ENCODE measurements around the gene N4BP2L2. TPM values are rescaled to one million over a fixed set of nuclear protein-coding genes. Genes with fewer than 3 reads are reported as not detected.

N4BP2L2 gene
- total RNA-seq, 1 donor from 2014 or later: 135 TPM

DNA sequence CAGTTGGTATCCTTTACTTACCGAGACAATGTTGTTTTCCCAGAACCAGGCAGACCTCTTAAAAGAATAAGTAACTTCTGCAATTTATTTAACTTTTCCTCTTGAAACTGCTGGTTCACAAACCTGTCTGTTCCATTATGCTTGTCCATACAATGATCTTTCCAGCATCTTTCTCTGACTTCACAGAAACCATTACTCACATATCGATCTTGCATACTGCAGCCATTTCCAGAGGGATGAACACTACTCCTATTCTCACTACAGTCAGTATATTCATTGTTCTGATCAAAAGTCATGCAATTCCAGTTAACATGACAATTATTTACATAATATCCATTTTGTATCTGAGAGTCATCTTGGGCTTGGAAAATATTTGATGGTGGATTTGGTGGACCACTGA is 2.8 kb downstream of the N4BP2L2 start:
- Histone ChIP-seq H3K4me1 (ENCODE audit: control insufficient read depth in 3 of 3, insufficient read depth in 3 of 3, low read length in 3 of 3) (peaks cover 23 to 41% (median 24%) of the 10 kb centered on the region in 3 donors), H3K4me3 (ENCODE audit: low read length in 3 of 3) (peak overlapping the region; percentile 14 to 51 (median 24)), H3K9ac (ENCODE audit: low read depth in 1 of 3, low read length in 3 of 3) (peak overlapping the region in 2 of 3 donors; percentile 48 to 62), H3K27ac (ENCODE audit: low read depth, low read length) (peak overlapping the region; percentile 88), H3K9me3 (ENCODE audit: control insufficient read depth in 3 of 3, low read length in 3 of 3) (no peaks in the 10 kb centered on the region), H3K27me3 (ENCODE audit: control insufficient read depth in 3 of 3, insufficient read depth in 3 of 3, low read length in 3 of 3) (no peaks in the 10 kb centered on the region), H3K36me3 (ENCODE audit: control insufficient read depth in 3 of 3, insufficient read depth in 3 of 3, low read length in 3 of 3) (peaks cover 7 to 12% (median 11%) of the 10 kb centered on the region in 3 donors)

DNA sequence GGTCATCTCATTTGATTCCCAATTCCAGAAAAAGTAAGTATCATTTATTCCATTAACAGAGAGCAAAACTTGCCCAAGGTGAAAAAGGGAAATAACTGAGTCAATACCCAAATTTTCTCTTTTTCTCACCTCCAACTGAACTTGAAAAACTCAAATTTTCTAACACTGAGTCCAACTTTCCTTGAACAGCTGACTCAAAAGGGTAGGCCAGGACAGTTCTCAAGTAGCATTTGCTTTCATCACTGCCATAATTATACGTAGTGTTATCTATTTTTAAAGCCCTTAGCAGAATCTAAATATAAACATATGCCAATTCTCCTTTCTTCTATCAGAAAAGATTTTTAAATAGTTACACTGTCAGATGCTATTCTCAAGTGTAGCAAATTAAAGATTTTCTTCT is 3.5 kb downstream of the N4BP2L2 start:
- peaks cover 24 to 45% (median 26%) of the 10 kb centered on the region in 3 donors for H3K4me1 ChIP-seq (ENCODE audit: control insufficient read depth in 3 of 3, insufficient read depth in 3 of 3, low read length in 3 of 3)

DNA sequence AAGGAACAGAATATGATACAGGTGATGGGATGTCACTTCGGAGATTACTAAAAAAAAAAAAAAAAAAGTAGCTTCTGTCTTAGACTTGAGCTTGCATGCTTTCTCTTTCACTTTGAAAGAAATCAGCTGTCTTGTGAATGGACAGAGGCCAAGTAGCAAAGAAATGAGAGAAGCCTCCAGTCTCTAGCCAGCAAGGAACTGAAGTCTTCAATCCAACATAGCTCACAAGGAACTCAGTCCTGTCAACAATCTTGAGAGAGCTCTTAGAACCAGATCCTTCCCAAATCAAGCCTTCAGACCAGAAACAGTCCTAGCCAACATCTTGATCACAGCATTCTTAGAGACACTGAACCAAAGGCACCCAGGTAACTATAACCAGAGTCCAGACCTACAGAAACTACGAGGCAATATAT is 7.7 kb downstream of the N4BP2L2 start:
- H3K9ac ChIP-seq (ENCODE audit: low read depth in 1 of 3, low read length in 3 of 3): peak overlapping the region in 1 of 3 donors; percentile 9
- H3K4me3 ChIP-seq (ENCODE audit: low read length in 3 of 3): peak overlapping the region in 2 of 3 donors; percentile 7 to 44
- peak overlapping the region; percentile 64 for H3K27ac ChIP-seq (ENCODE audit: low read depth, low read length)
- H3K4me1 ChIP-seq (ENCODE audit: control insufficient read depth in 3 of 3, insufficient read depth in 3 of 3, low read length in 3 of 3): peaks cover 21 to 48% (median 22%) of the 10 kb centered on the region in 3 donors
- no peaks in the 10 kb centered on the region for H3K27me3 ChIP-seq (ENCODE audit: control insufficient read depth in 3 of 3, insufficient read depth in 3 of 3, low read length in 3 of 3)
- H3K36me3 ChIP-seq (ENCODE audit: control insufficient read depth in 3 of 3, insufficient read depth in 3 of 3, low read length in 3 of 3): peaks cover 2 to 4% (median 3%) of the 10 kb centered on the region in 3 donors
- no peaks in the 10 kb centered on the region for H3K9me3 ChIP-seq (ENCODE audit: control insufficient read depth in 3 of 3, low read length in 3 of 3)

More for the DNA sequence above, 3.5 kb downstream of the N4BP2L2 start:
- H3K9me3 ChIP-seq (ENCODE audit: control insufficient read depth in 3 of 3, low read length in 3 of 3): no peaks in the 10 kb centered on the region
- peak overlapping the region; percentile 14 to 54 (median 51) for H3K4me3 ChIP-seq (ENCODE audit: low read length in 3 of 3)
- peak overlapping the region in 2 of 3 donors; percentile 48 to 62 for H3K9ac ChIP-seq (ENCODE audit: low read depth in 1 of 3, low read length in 3 of 3)
- no peaks in the 10 kb centered on the region for H3K27me3 ChIP-seq (ENCODE audit: control insufficient read depth in 3 of 3, insufficient read depth in 3 of 3, low read length in 3 of 3)
- peaks cover 7 to 12% (median 11%) of the 10 kb centered on the region in 3 donors for H3K36me3 ChIP-seq (ENCODE audit: control insufficient read depth in 3 of 3, insufficient read depth in 3 of 3, low read length in 3 of 3)
- peak overlapping the region; percentile 88 for H3K27ac ChIP-seq (ENCODE audit: low read depth, low read length)

DNA sequence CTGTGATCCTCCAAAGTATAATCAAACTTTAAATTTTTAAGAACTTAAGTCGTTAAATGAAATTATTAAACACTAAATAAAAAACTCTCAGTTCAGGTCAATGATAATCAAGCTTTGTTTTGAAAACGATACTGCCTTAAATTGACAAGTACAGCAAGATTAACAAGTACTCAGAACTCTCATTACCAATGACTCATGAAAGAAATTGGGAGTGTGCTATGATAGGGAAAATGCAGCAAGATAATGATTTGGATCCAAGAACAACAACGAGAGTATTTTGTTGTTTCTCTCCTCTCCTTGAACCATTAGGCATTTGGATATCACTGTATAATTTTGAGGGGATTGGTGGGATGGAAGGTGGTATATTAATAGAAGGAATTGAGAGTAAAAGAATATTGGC is 10.2 kb downstream of the N4BP2L2 start:
- Histone ChIP-seq H3K4me1 (ENCODE audit: control insufficient read depth in 3 of 3, insufficient read depth in 3 of 3, low read length in 3 of 3) (peaks cover 12 to 32% (median 15%) of the 10 kb centered on the region in 3 donors), H3K36me3 (ENCODE audit: control insufficient read depth in 3 of 3, insufficient read depth in 3 of 3, low read length in 3 of 3) (peaks cover 0 to 2% (median 0%) of the 10 kb centered on the region in 3 donors)

DNA sequence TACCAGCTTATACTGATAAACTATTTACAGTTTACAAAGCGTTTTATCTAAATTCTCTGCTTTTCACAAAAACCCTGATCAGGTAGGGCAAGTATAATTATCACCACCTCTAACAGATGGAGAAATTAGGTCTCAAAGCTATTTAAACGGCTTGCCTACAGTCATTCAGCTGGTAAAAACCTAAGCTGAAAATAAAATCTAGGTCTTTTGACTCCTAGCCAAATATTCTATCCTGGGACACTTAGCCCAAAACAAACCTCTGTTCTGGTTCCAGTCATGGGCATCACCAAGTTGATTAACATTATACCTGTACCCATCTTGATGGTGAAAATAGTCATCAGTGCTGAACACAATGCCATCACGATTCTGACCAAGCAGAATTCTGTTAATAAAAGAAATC is 11.4 kb downstream of the N4BP2L2 start:
- Histone ChIP-seq H3K36me3 (ENCODE audit: control insufficient read depth in 3 of 3, insufficient read depth in 3 of 3, low read length in 3 of 3) (peaks cover 2 to 4% (median 3%) of the 10 kb centered on the region in 3 donors), H3K27me3 (ENCODE audit: control insufficient read depth in 3 of 3, insufficient read depth in 3 of 3, low read length in 3 of 3) (no peaks in the 10 kb centered on the region), H3K4me3 (ENCODE audit: low read length in 3 of 3) (no peak overlapping the region), H3K9ac (ENCODE audit: low read depth in 1 of 3, low read length in 3 of 3) (no peak overlapping the region), H3K4me1 (ENCODE audit: control insufficient read depth in 3 of 3, insufficient read depth in 3 of 3, low read length in 3 of 3) (peaks cover 9 to 30% (median 11%) of the 10 kb centered on the region in 3 donors), H3K9me3 (ENCODE audit: control insufficient read depth in 3 of 3, low read length in 3 of 3) (no peaks in the 10 kb centered on the region), H3K27ac (ENCODE audit: low read depth, low read length) (no peak overlapping the region)

More for the DNA sequence above, 10.2 kb downstream of the N4BP2L2 start:
- no peak overlapping the region for H3K9ac ChIP-seq (ENCODE audit: low read depth in 1 of 3, low read length in 3 of 3)
- no peaks in the 10 kb centered on the region for H3K27me3 ChIP-seq (ENCODE audit: control insufficient read depth in 3 of 3, insufficient read depth in 3 of 3, low read length in 3 of 3)
- H3K4me3 ChIP-seq (ENCODE audit: low read length in 3 of 3): no peak overlapping the region
- H3K9me3 ChIP-seq (ENCODE audit: control insufficient read depth in 3 of 3, low read length in 3 of 3): no peaks in the 10 kb centered on the region
- peak overlapping the region; percentile 1 for H3K27ac ChIP-seq (ENCODE audit: low read depth, low read length)

DNA sequence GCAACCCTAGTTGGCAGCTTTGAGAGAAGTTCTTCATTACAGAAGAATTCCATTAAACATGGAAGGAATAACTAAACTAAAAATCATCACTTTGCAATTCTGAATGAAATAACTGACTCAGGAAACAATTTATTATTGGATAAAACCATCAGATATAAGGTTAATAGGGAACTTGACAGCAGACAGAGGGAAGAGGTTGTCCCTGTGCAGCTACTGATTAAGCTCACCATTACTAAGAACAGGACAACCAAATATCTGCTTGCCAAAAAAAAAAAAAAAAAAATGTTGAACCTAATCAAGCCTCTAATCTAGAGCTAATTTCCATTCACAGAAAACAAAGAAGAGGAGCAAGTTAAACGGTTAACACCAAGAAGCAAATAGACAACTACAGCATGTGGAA is 12.8 kb downstream of the N4BP2L2 start:
- H3K9ac ChIP-seq (ENCODE audit: low read depth in 1 of 3, low read length in 3 of 3): no peak overlapping the region
- H3K4me3 ChIP-seq (ENCODE audit: low read length in 3 of 3): no peak overlapping the region
- no peaks in the 10 kb centered on the region for H3K27me3 ChIP-seq (ENCODE audit: control insufficient read depth in 3 of 3, insufficient read depth in 3 of 3, low read length in 3 of 3)
- H3K27ac ChIP-seq (ENCODE audit: low read depth, low read length): no peak overlapping the region
- peaks cover 2 to 9% (median 7%) of the 10 kb centered on the region in 3 donors for H3K36me3 ChIP-seq (ENCODE audit: control insufficient read depth in 3 of 3, insufficient read depth in 3 of 3, low read length in 3 of 3)
- H3K4me1 ChIP-seq (ENCODE audit: control insufficient read depth in 3 of 3, insufficient read depth in 3 of 3, low read length in 3 of 3): peaks cover 0 to 16% (median 6%) of the 10 kb centered on the region in 3 donors
- no peaks in the 10 kb centered on the region for H3K9me3 ChIP-seq (ENCODE audit: control insufficient read depth in 3 of 3, low read length in 3 of 3)

DNA sequence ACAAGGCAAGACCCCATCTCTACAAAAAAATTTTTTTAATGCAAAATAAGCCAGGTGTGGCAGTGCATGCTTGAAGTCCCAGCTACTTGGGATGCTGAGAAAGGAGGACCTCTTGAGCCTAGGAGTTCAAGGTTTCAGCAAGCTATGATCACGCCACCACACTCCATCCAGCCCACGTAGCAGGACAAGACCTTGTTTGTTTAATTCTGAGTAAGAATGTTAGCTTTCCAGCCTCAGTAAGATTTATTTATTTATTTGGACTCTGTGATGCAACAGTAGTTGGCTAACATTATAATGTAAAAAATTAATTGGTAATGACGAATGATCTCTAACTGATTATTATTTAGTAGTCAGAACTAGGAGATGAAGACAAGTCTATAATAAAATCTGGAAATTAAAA is 23.3 kb downstream of the N4BP2L2 start:
- no peak overlapping the region for H3K4me3 ChIP-seq (ENCODE audit: low read length in 3 of 3)
- peaks cover 7 to 24% (median 18%) of the 10 kb centered on the region in 3 donors for H3K36me3 ChIP-seq (ENCODE audit: control insufficient read depth in 3 of 3, insufficient read depth in 3 of 3, low read length in 3 of 3)
- no peak overlapping the region for H3K27ac ChIP-seq (ENCODE audit: low read depth, low read length)
- H3K4me1 ChIP-seq (ENCODE audit: control insufficient read depth in 3 of 3, insufficient read depth in 3 of 3, low read length in 3 of 3): no peaks in the 10 kb centered on the region
- H3K9me3 ChIP-seq (ENCODE audit: control insufficient read depth in 3 of 3, low read length in 3 of 3): no peaks in the 10 kb centered on the region
- H3K9ac ChIP-seq (ENCODE audit: low read depth in 1 of 3, low read length in 3 of 3): no peak overlapping the region
- H3K27me3 ChIP-seq (ENCODE audit: control insufficient read depth in 3 of 3, insufficient read depth in 3 of 3, low read length in 3 of 3): no peaks in the 10 kb centered on the region

DNA sequence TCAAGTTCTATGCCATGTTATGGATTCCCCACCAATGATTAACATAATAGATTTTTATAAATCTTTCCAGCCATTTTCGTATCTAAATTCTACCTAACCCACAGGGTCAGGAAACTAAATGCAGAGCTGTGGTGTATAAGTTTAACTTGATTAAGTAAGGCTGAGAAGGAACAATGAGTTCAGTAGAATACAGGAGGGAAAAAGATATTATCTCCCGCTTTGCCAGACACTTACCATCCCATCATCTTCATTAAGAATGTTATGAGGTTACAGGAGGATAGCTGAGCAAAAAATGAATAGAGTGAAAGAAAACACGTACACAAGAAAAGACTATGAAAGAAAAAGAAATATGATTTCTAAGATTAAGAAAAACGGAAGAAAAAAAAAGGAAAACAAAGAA is 27.1 kb downstream of the N4BP2L2 start:
- H3K36me3 ChIP-seq (ENCODE audit: control insufficient read depth in 3 of 3, insufficient read depth in 3 of 3, low read length in 3 of 3): peaks cover 0 to 26% (median 19%) of the 10 kb centered on the region in 3 donors
- no peaks in the 10 kb centered on the region for H3K4me1 ChIP-seq (ENCODE audit: control insufficient read depth in 3 of 3, insufficient read depth in 3 of 3, low read length in 3 of 3)
- no peak overlapping the region for H3K4me3 ChIP-seq (ENCODE audit: low read length in 3 of 3)
- H3K9me3 ChIP-seq (ENCODE audit: control insufficient read depth in 3 of 3, low read length in 3 of 3): no peaks in the 10 kb centered on the region
- H3K27ac ChIP-seq (ENCODE audit: low read depth, low read length): no peak overlapping the region
- no peak overlapping the region for H3K9ac ChIP-seq (ENCODE audit: low read depth in 1 of 3, low read length in 3 of 3)
- no peaks in the 10 kb centered on the region for H3K27me3 ChIP-seq (ENCODE audit: control insufficient read depth in 3 of 3, insufficient read depth in 3 of 3, low read length in 3 of 3)

DNA sequence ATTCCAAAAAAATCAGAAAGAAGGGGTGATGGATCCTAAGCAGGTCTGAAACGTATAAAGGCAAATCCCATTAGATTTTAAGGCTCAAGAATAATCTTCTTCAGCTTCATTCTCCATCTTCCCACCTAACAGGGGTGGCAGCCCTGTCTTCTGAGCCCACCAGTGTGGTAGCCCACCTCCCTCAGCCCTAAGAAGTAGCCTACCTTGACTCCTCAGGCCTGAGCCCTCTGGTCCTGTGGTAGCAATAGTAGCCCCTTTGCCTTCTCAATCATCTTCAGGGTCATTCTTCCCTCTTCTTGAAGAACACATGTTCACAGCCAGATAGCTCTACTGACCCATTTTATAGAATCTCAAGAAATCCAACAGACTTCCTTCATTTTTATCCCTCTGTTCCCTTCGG is 33.7 kb downstream of the N4BP2L2 start:
- H3K4me3 ChIP-seq (ENCODE audit: low read length in 3 of 3): no peak overlapping the region
- H3K9ac ChIP-seq (ENCODE audit: low read depth in 1 of 3, low read length in 3 of 3): no peak overlapping the region
- peaks cover 4 to 21% (median 16%) of the 10 kb centered on the region in 3 donors for H3K36me3 ChIP-seq (ENCODE audit: control insufficient read depth in 3 of 3, insufficient read depth in 3 of 3, low read length in 3 of 3)
- H3K9me3 ChIP-seq (ENCODE audit: control insufficient read depth in 3 of 3, low read length in 3 of 3): no peaks in the 10 kb centered on the region
- H3K27me3 ChIP-seq (ENCODE audit: control insufficient read depth in 3 of 3, insufficient read depth in 3 of 3, low read length in 3 of 3): no peaks in the 10 kb centered on the region
- H3K4me1 ChIP-seq (ENCODE audit: control insufficient read depth in 3 of 3, insufficient read depth in 3 of 3, low read length in 3 of 3): no peaks in the 10 kb centered on the region
- no peak overlapping the region for H3K27ac ChIP-seq (ENCODE audit: low read depth, low read length)

DNA sequence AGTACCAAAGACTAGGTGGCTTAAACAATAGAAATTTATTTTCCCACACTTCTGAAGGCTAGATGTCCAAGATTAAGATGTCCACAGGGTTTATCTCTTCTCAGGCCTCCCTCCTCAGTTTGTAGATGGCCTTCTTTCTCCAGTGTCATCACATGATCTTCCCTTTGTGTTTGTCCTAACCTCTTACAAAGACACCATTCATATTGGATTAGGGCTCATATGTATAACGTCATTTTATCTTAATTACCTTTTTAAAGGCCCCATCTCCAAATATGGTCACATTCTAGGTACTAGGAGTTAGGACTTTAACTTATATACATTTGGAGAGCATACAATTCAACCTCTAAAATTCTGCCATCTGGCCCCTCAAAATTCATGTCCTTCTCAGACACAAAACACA is 34.3 kb downstream of the N4BP2L2 start:
- Histone ChIP-seq H3K9me3 (ENCODE audit: control insufficient read depth in 3 of 3, low read length in 3 of 3) (no peaks in the 10 kb centered on the region), H3K27ac (ENCODE audit: low read depth, low read length) (no peak overlapping the region), H3K9ac (ENCODE audit: low read depth in 1 of 3, low read length in 3 of 3) (no peak overlapping the region), H3K4me1 (ENCODE audit: control insufficient read depth in 3 of 3, insufficient read depth in 3 of 3, low read length in 3 of 3) (no peaks in the 10 kb centered on the region), H3K27me3 (ENCODE audit: control insufficient read depth in 3 of 3, insufficient read depth in 3 of 3, low read length in 3 of 3) (no peaks in the 10 kb centered on the region), H3K4me3 (ENCODE audit: low read length in 3 of 3) (no peak overlapping the region), H3K36me3 (ENCODE audit: control insufficient read depth in 3 of 3, insufficient read depth in 3 of 3, low read length in 3 of 3) (peaks cover 4 to 21% (median 16%) of the 10 kb centered on the region in 3 donors)
